IMR-90 (cell line): ENCODE measurements around the gene ESPL1. TPM values are rescaled to one million over a fixed set of nuclear protein-coding genes. Genes with fewer than 3 reads are reported as not detected.

ENCODE experiments used
- ATAC-seq: fragments of 200-7000 bp; cut with Tn5 transposase; 2 replicates; pipeline ENCODE4 v1.9.1; 2020; ENCODE audit warnings: low read depth, mild to moderate bottlenecking, moderate library complexity
- BruUV-seq: library from RNA; stranded (reverse); fragments of 400-500 nt; replicated peaks from 2 replicates; lab custom pipeline; 2021; lab: Mats Ljungman, UMichigan
- CTCF ChIA-PET: fragments of 300-600 bp; formaldehyde crosslinking; extraction: SDS; loops from one replicate; lab custom pipeline; 2021; ENCODE audit warnings: antibody characterized with exemption; lab: Yijun Ruan, JAX
- POLR2A ChIA-PET: fragments of 300-600 bp; sonication (Branson Sonifier 250); formaldehyde crosslinking; loops from one replicate; lab custom pipeline; 2022; ENCODE audit warnings: antibody characterized with exemption; ENCODE audit not compliant: unreplicated experiment; lab: Charles Lee
- DNase-seq: peaks from one replicate; pipeline ENCODE4 v3.0.0; 2013
- H2AFZ ChIP-seq: replicated peaks from 2 replicates; pipeline ENCODE3; 2013; ENCODE audit warnings: low read length, mild to moderate bottlenecking; ENCODE audit not compliant: poor library complexity
- H2AK5ac ChIP-seq: 2 replicates; pipeline ENCODE4 v1.6.1; 2013; ENCODE audit warnings: low read depth, low read length, inconsistent platforms
- H2AK9ac ChIP-seq: replicated peaks from 2 replicates; pipeline ENCODE3; 2013; ENCODE audit warnings: mild to moderate bottlenecking, low read depth, low read length, moderate library complexity; ENCODE audit not compliant: poor library complexity
- H2BK120ac ChIP-seq: 2 replicates; pipeline ENCODE4 v1.6.1; 2013; ENCODE audit warnings: low read depth, low read length, inconsistent platforms
- H2BK15ac ChIP-seq: 3 replicates; pipeline ENCODE4 v1.6.1; 2013; ENCODE audit warnings: low read depth, low read length, inconsistent platforms
- H2BK20ac ChIP-seq: 2 replicates; pipeline ENCODE4 v1.6.1; 2013; ENCODE audit warnings: low read depth, mild to moderate bottlenecking, inconsistent platforms, low read length, moderate library complexity
- H2BK5ac ChIP-seq: 2 replicates; pipeline ENCODE4 v1.6.1; 2013; ENCODE audit warnings: mild to moderate bottlenecking, low read depth, low read length, inconsistent platforms; ENCODE audit not compliant: poor library complexity, severe bottlenecking
- H3K14ac ChIP-seq: replicated peaks from 2 replicates; pipeline ENCODE4 v1.6.1; 2013; ENCODE audit warnings: low read depth, low read length, inconsistent platforms
- H3K18ac ChIP-seq: 2 replicates; pipeline ENCODE4 v1.6.1; 2013; ENCODE audit warnings: low read depth, low read length, control low read depth
- H3K23ac ChIP-seq: 2 replicates; pipeline ENCODE4 v1.6.1; 2013; ENCODE audit warnings: low read depth, low read length, inconsistent platforms
- H3K27ac ChIP-seq: 2 replicates; pipeline ENCODE4 v1.5.1; 2013; ENCODE audit warnings: mild to moderate bottlenecking, control low read depth, low read length; ENCODE audit not compliant: insufficient read depth
- H3K27me3 ChIP-seq: 2 replicates; pipeline ENCODE4 v1.6.1; 2013; ENCODE audit warnings: low read length; ENCODE audit not compliant: control insufficient read depth, insufficient read depth
- H3K36me3 ChIP-seq: 2 replicates; pipeline ENCODE4 v1.6.1; 2013; ENCODE audit warnings: low read length, mixed read lengths; ENCODE audit not compliant: control insufficient read depth, insufficient read depth
- H3K4ac ChIP-seq: 2 replicates; pipeline ENCODE4 v1.6.1; 2013; ENCODE audit warnings: low read depth, low read length, inconsistent platforms
- H3K4me1 ChIP-seq: 2 replicates; pipeline ENCODE4 v1.6.1; 2013; ENCODE audit warnings: low read length, mixed read lengths; ENCODE audit not compliant: control insufficient read depth, insufficient read depth
- H3K4me2 ChIP-seq: 2 replicates; pipeline ENCODE4 v1.6.1; 2013; ENCODE audit warnings: low read depth, mild to moderate bottlenecking, control low read depth, low read length, moderate library complexity
- H3K4me3 ChIP-seq: 2 replicates; pipeline ENCODE4 v1.5.1; 2013; ENCODE audit warnings: low read depth, mild to moderate bottlenecking, control low read depth, low read length, moderate library complexity; ENCODE audit not compliant: insufficient read depth
- H3K56ac ChIP-seq: 2 replicates; pipeline ENCODE4 v1.6.1; 2013; ENCODE audit warnings: low read length, inconsistent platforms; ENCODE audit not compliant: insufficient read depth; ENCODE audit errors: extremely low read depth
- H3K79me1 ChIP-seq, 2 experiments: 2 replicates each; pipeline ENCODE4 v1.6.1; 2013; ENCODE audit warnings: low read length in 2 of 2, inconsistent platforms in 1 of 2, low read depth in 1 of 2
- H3K9ac ChIP-seq: 2 replicates; pipeline ENCODE4 v1.6.1; 2013; ENCODE audit warnings: low read depth, low read length, control low read depth
- H3K9me1 ChIP-seq: 2 replicates; pipeline ENCODE4 v1.6.1; 2013; ENCODE audit warnings: low read length, inconsistent platforms; ENCODE audit not compliant: insufficient read depth
- H3K9me3 ChIP-seq: 2 replicates; pipeline ENCODE4 v1.6.1; 2013; ENCODE audit warnings: low read length; ENCODE audit not compliant: control insufficient read depth, insufficient read depth
- H4K20me1 ChIP-seq: 2 replicates; pipeline ENCODE4 v1.6.1; 2013; ENCODE audit warnings: low read length, inconsistent platforms; ENCODE audit not compliant: insufficient read depth
- H4K5ac ChIP-seq: 2 replicates; pipeline ENCODE4 v1.6.1; 2013; ENCODE audit warnings: mild to moderate bottlenecking, low read depth, low read length, control low read depth
- H4K8ac ChIP-seq, 2 experiments: 2 replicates each; pipeline ENCODE4 v1.6.1; 2013; ENCODE audit warnings: low read depth in 2 of 2, low read length in 2 of 2, control low read depth in 1 of 2, inconsistent platforms in 1 of 2
- H4K91ac ChIP-seq: 2 replicates; pipeline ENCODE4 v1.6.1; 2013; ENCODE audit warnings: low read depth, low read length, inconsistent platforms; ENCODE audit not compliant: insufficient read depth
- CEBPB ChIP-seq: IDR thresholded peaks from 2 replicates; pipeline ENCODE4 v1.6.1; 2012; ENCODE audit warnings: low read depth, low read length, improper control_type of control experiment
- CHD1 ChIP-seq: IDR thresholded peaks from 2 replicates; pipeline ENCODE4 v1.6.1; 2012; ENCODE audit warnings: low read depth, low read length, improper control_type of control experiment
- FOS ChIP-seq: fragments of 150-350 bp; IDR thresholded peaks from 2 replicates; pipeline ENCODE4 v1.6.1; 2016; ENCODE audit warnings: low read depth, low read length
- MAFK ChIP-seq: IDR thresholded peaks from 2 replicates; pipeline ENCODE4 v1.6.1; 2012; ENCODE audit warnings: low read depth, low read length, improper control_type of control experiment
- MXI1 ChIP-seq: IDR thresholded peaks from 2 replicates; pipeline ENCODE4 v1.6.1; 2012; ENCODE audit warnings: low read depth, mild to moderate bottlenecking, low read length, moderate library complexity, borderline replicate concordance
- POLR2A ChIP-seq: IDR thresholded peaks from 2 replicates; pipeline ENCODE4 v1.6.1; 2012; ENCODE audit warnings: mild to moderate bottlenecking, low read depth, low read length
- RCOR1 ChIP-seq: IDR thresholded peaks from 2 replicates; pipeline ENCODE4 v1.6.1; 2012; ENCODE audit warnings: mild to moderate bottlenecking, low read length, improper control_type of control experiment; ENCODE audit not compliant: insufficient replicate concordance
- RFX5 ChIP-seq: IDR thresholded peaks from 2 replicates; pipeline ENCODE4 v1.8.0; 2012; ENCODE audit warnings: low read depth, mild to moderate bottlenecking, low read length, moderate library complexity
- SMC3 ChIP-seq: fragments of 150-350 bp; IDR thresholded peaks from 2 replicates; pipeline ENCODE4 v1.6.1; 2016; ENCODE audit warnings: low read depth, mild to moderate bottlenecking, antibody characterized with exemption, low read length, moderate library complexity
- WGBS, 2 experiments: methylation state at CpG; one replicate each; pipeline versions ENCODE4 v1.1.5 to v1.1.7; 2013; ENCODE audit warnings: missing lambda C conversion rate in 2 of 2; ENCODE audit not compliant: insufficient read length in 1 of 2; ENCODE audit errors: extremely low coverage in 2 of 2; 5-methylcytosine and 5-hydroxymethylcytosine counted together
- dilution Hi-C: fragments of 300-500 bp; cut with HindIII; formaldehyde crosslinking; loops from one replicate; pipeline ENCODE4 v1.14.3; 2018; ENCODE audit warnings: low sequenced_read_pairs; ENCODE audit not compliant: unreplicated experiment
- in situ Hi-C: fragments of 300-500 bp; cut with MboI; formaldehyde crosslinking; loops from 3 replicates; pipeline ENCODE4 v1.14.3; 2019; ENCODE audit warnings: low sequenced_read_pairs, inconsistent platforms, mixed read lengths
- intact Hi-C: fragments of 100-400 bp; cut with micrococcal nuclease; formaldehyde crosslinking; loops from 2 replicates; pipeline ENCODE4 v1.10.0; 2022
- polyA plus RNA-seq, 3 experiments: library from polyadenylated mRNA; depleted of rRNA; stranded (reverse); fragments of >200 nt; gene quantifications; 2 replicates each; pipeline ENCODE4 v1.2.3, GENCODE V29; 2012; ENCODE audit warnings: low replicate concordance in 1 of 3
- total RNA-seq: library from RNA; depleted of rRNA; stranded (reverse); fragments of >200 nt; gene quantifications from 2 replicates; pipeline ENCODE4 v1.2.3, GENCODE V29; 2012
- TF ChIP-seq, protein P1 (sequence below): fragments of 150-350 bp; IDR thresholded peaks from 2 replicates; pipeline ENCODE4 v1.6.1; 2016; ENCODE audit warnings: low read depth, mild to moderate bottlenecking, low read length, moderate library complexity, borderline replicate concordance
- TF ChIP-seq, protein P2 (sequence below): conservative IDR thresholded peaks from 2 replicates; pipeline ENCODE4 v1.5.1; 2012; ENCODE audit warnings: mild to moderate bottlenecking, low read depth, low read length, improper control_type of control experiment

ESPL1 gene
- total and polyA plus RNA-seq, 2 of the 4 experiments (the other 2 are of a cell fraction), result 6.5 to 9.2 TPM

DNA sequence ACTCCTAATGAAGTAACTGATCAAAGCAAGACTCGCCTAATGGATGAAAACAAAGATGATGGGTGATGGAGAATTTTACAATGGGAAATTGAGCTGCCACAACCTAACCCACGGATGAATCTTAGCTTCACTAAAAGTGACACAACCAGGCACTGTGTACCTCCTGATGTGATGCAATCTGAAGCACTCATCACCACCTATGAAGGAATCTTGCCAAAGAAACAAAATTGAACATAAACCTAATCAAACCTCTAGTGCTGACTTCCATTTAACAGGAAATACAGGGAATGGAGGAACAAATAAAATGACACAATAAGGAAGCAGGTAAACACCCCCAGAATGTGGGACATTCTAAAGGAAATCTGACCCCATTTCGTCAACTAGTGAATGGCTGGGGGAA lies 22.8 kb upstream of the ESPL1 start:
- no peak for ATAC-seq
- no peak overlapping the region for H2BK120ac ChIP-seq
- ChIA-PET POLR2A (interaction anchor here (0.6 kb wide), 1 partner anchor 34 kb away, joined by 3 read pairs; no protein-coding TSS in a partner anchor), CTCF (interaction anchor here (0.6 to 0.9 kb wide), 2 partner anchors 38 to 77 kb away, joined by 3 to 4 read pairs; no protein-coding TSS in a partner anchor)
- H3K27ac ChIP-seq, result no peak overlapping the region
- H3K18ac ChIP-seq, result no peak overlapping the region
- H3K14ac ChIP-seq, result no peak overlapping the region
- H2AFZ ChIP-seq, result no peak overlapping the region
- H2BK5ac ChIP-seq, result no peak overlapping the region
- H2BK15ac ChIP-seq, result no peak overlapping the region
- no peak overlapping the region for H4K5ac ChIP-seq
- H4K91ac ChIP-seq, result no peak overlapping the region
- no peaks in the 10 kb centered on the region for H3K9me3 ChIP-seq
- no peak for DNase-seq
- H3K9ac ChIP-seq, result no peak overlapping the region
- in situ Hi-C loops (no loop called here), intact Hi-C loops (no loop called here), dilution Hi-C loops (no loop called here)
- no peaks in the 10 kb centered on the region for H3K4me1 ChIP-seq
- H2AK5ac ChIP-seq, result no peak overlapping the region
- H3K36me3 ChIP-seq, result no peaks in the 10 kb centered on the region
- WGBS, 2 experiments, result 60% methylated on average over 1 of the region's 3 CpGs; no CpG with 5 or more reads in 1 of the 2 experiments
- no peaks in the 10 kb centered on the region; the same call in 1 of the 2 replicates for H4K20me1 ChIP-seq
- no peak overlapping the region for H2BK20ac ChIP-seq
- BruUV-seq, result no TSS peak
- TF ChIP-seq MAFK (no peak), SMC3 (no peak), RCOR1 (no peak), CHD1 (no peak), FOS (no peak), POLR2A (no peak), CEBPB (no peak), MXI1 (no peak), RFX5 (no peak)
- TF ChIP-seq, protein P1, sequence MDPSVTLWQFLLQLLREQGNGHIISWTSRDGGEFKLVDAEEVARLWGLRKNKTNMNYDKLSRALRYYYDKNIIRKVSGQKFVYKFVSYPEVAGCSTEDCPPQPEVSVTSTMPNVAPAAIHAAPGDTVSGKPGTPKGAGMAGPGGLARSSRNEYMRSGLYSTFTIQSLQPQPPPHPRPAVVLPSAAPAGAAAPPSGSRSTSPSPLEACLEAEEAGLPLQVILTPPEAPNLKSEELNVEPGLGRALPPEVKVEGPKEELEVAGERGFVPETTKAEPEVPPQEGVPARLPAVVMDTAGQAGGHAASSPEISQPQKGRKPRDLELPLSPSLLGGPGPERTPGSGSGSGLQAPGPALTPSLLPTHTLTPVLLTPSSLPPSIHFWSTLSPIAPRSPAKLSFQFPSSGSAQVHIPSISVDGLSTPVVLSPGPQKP, result no peak
- TF ChIP-seq, protein P2, sequence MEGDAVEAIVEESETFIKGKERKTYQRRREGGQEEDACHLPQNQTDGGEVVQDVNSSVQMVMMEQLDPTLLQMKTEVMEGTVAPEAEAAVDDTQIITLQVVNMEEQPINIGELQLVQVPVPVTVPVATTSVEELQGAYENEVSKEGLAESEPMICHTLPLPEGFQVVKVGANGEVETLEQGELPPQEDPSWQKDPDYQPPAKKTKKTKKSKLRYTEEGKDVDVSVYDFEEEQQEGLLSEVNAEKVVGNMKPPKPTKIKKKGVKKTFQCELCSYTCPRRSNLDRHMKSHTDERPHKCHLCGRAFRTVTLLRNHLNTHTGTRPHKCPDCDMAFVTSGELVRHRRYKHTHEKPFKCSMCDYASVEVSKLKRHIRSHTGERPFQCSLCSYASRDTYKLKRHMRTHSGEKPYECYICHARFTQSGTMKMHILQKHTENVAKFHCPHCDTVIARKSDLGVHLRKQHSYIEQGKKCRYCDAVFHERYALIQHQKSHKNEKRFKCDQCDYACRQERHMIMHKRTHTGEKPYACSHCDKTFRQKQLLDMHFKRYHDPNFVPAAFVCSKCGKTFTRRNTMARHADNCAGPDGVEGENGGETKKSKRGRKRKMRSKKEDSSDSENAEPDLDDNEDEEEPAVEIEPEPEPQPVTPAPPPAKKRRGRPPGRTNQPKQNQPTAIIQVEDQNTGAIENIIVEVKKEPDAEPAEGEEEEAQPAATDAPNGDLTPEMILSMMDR, result no peak
- H2AK9ac ChIP-seq, result no peak overlapping the region
- no peak overlapping the region for H3K4me2 ChIP-seq
- no peaks in the 10 kb centered on the region for H3K79me1 ChIP-seq
- no peak overlapping the region for H4K8ac ChIP-seq
- no peaks in the 10 kb centered on the region for H3K9me1 ChIP-seq
- no peak overlapping the region for H3K4ac ChIP-seq
- no peak overlapping the region for H3K23ac ChIP-seq
- peaks cover 28% of the 10 kb centered on the region for H3K27me3 ChIP-seq
- no peak overlapping the region for H3K4me3 ChIP-seq
- H3K56ac ChIP-seq, result no peak overlapping the region
